Stimulated activated CD8-positive, alpha-beta memory T cell treated with anti-CD3 and anti-CD28 coated beads, Interleukin-12 subunit alpha, Interleukin-12 subunit beta, amount 100 ng/mL, for 1 hour (primary cell): Measurements from ENCODE around the gene DOP1B.

Experiments used
- DNase-seq: peaks from one replicate; pipeline ENCODE4 v3.0.0-alpha.2; 2020; ENCODE audit warnings: low read depth

The DOP1B gene

DNA sequence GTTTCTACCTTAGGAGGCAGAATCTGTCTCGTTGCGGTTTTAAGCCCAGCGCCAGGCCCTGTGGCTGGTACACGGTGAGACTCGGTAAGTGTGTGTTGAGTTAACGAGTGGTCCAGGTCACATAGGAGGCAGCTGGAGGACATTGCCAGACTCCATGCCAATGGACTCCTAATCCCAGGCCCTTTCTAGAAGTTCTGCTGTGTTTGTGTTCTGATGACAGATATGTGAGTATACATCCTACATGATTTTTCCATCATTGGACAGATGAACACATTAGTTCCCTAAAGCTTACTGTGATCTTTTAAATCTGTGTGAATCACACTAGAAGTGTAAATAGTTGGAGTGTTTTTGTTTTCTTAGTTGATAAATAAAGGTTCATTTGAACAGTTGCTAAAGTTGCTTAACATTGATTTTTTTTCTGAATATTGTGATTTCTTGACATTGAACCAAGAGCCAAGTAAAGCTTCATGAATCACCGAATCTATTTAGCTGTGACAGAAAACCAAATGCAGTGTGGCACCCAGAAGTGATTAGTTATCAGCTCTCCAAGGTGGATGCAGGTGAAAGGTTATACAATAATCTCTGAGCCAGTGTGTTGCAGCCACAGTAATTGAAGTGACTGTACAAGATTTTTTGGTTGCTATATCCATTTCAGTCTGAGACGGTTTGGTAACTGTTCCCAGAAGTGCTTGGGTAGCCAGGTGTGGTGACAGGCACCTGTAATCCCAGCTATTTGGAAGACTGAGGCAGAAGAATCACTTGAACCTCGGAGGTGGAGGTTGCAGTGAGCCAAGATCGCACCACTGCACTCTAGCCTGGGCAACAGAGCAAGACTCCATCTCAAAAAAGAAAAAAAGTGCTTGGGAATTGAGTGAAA lies 46.3 kb downstream of the DOP1B start:
- no peak for DNase-seq

DNA sequence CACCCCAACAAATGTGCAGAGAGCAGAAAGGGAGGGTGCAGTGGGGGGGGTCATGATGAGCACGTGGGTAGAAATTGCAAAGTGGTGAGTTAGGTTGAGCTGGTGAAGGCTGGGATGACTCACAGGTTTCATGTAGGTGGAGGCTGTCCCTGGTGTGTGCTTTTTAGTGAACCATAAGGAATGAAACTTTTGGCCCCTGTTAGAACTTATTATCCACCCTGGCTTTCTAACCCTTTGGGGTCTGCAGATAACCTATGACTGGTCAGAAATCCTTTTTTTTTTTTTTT lies 46.9 kb downstream of the DOP1B start:
- no peak for DNase-seq

DNA sequence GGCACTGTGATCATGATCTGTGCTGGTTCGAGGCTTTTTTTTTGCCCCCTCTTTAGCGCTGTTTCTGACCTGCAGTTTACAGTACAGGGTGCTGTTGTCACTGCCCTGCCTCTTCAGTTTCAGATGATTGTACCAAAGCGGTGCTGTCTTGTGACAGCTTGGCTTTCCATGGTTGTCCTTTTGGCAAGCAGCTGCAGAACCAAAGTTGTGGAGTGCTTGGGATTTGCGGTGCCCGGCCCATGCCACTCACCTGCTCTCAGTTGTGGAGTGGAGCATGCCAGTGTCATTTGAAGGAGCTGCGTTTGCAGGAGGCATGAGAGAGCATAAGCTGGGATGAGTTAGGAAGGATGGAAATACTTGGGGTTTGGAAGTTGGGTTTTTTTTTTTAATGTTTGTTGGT lies 48.4 kb downstream of the DOP1B start:
- no peak for DNase-seq

DNA sequence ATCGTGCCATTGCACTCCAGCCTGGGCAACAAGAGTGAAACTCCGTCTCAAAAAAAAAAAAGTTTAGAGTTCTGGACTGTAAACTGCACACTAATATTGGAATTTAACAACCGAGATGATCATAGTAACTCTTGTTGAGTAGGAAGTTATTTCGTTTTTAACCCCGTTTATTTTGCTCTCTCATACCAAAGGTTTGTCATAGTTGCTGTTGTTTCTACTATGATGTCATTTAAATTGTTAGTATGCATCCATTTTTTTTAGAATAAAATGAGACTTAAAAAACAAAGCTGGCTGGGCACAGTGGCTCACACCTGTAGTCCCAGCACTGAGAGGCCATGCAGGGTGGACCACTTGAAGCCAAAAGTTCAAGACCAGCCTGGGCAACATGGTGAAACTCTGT lies 49.3 kb downstream of the DOP1B start:
- DNase-seq: no peak
